SK-N-SH treated with all-trans-retinoic acid at 6 μM for 48 hours (cell line): ENCODE results near the gene CLSTN2.

Source experiments
- CSDC2 ChIP-seq: fragments of 250-450 bp; sonication (Bioruptor Pico); IDR thresholded peaks from 2 replicates; pipeline ENCODE4 v1.5.0; 2020; ENCODE audit warnings: mild to moderate bottlenecking, moderate library complexity
- GLIS3 ChIP-seq: fragments of 250-450 bp; sonication (Bioruptor Pico); IDR thresholded peaks from 2 replicates; pipeline ENCODE4 v1.5.0; 2020; ENCODE audit warnings: mild to moderate bottlenecking, moderate library complexity
- TOX ChIP-seq: fragments of 250-450 bp; sonication (Bioruptor Pico); IDR thresholded peaks from 2 replicates; pipeline ENCODE4 v1.8.0; 2021; ENCODE audit warnings: mild to moderate bottlenecking, moderate library complexity, borderline replicate concordance
- ZFP3 ChIP-seq: fragments of 250-450 bp; sonication (Bioruptor Pico); IDR thresholded peaks from 2 replicates; pipeline ENCODE4 v1.5.0; 2020; ENCODE audit warnings: mild to moderate bottlenecking, moderate library complexity
- ZNF8 ChIP-seq: fragments of 450-650 bp; formaldehyde crosslinking; IDR thresholded peaks from 2 replicates; pipeline ENCODE4 v1.5.0; 2020; ENCODE audit warnings: mild to moderate bottlenecking, moderate library complexity
- TF ChIP-seq, protein P1 (sequence below): fragments of 250-450 bp; sonication (Bioruptor Pico); IDR thresholded peaks from 2 replicates; pipeline ENCODE4 v1.5.1; 2021; ENCODE audit warnings: mild to moderate bottlenecking, moderate library complexity

DNA sequence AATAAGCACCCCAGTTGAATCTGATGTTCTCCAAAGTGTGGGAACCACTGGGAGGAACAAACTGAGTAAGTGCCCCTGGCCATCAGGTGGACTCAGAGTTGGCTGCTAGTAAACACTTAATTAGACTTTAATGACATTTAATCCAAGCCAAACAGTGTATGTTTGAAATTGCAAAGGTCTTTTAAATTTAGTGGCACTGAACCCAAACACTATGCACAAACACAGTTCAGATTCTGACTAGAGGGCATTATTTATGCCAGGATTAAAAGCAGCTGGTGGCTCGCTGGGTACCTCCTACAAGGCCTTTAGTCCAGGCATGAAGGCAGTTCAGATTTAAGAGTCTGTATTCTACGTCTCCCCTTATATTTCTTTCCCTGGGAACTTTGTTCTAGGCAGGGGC lies 264.8 kb downstream of the CLSTN2 start:
- no peak for TF ChIP-seq ZFP3 (CRISPR knock-in tag)
- TF ChIP-seq, protein P1, sequence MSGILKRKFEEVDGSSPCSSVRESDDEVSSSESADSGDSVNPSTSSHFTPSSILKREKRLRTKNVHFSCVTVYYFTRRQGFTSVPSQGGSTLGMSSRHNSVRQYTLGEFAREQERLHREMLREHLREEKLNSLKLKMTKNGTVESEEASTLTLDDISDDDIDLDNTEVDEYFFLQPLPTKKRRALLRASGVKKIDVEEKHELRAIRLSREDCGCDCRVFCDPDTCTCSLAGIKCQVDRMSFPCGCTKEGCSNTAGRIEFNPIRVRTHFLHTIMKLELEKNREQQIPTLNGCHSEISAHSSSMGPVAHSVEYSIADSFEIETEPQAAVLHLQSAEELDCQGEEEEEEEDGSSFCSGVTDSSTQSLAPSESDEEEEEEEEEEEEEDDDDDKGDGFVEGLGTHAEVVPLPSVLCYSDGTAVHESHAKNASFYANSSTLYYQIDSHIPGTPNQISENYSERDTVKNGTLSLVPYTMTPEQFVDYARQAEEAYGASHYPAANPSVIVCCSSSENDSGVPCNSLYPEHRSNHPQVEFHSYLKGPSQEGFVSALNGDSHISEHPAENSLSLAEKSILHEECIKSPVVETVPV (CRISPR knock-in tag), result no peak
- no peak for TF ChIP-seq ZNF8 (CRISPR knock-in tag)
- TF ChIP-seq GLIS3, result no peak
- no peak for TF ChIP-seq TOX
- TF ChIP-seq CSDC2 (CRISPR knock-in tag), result no peak
